GM23338 (cell line): Measurements from ENCODE around the gene DYRK4.

ENCODE experiments used
- CREB1 ChIP-seq: fragments of 250-450 bp; sonication (Bioruptor Pico); IDR thresholded peaks from 2 replicates; pipeline ENCODE4 v1.5.0; 2020; ENCODE audit warnings: low read depth, mild to moderate bottlenecking, moderate library complexity
- CTCF ChIP-seq, 2 experiments: fragments of 200-600 bp in 1 of 2; sonication (generic) in 1 of 2; conservative IDR thresholded peaks; 2 replicates each; pipeline versions ENCODE4 v1.5.1 to v1.6.1; 2016 to 2017; ENCODE audit warnings: antibody characterized with exemption in 2 of 2, low read depth in 2 of 2, mild to moderate bottlenecking in 2 of 2, moderate library complexity in 1 of 2
- EZH2 ChIP-seq: fragments of 200-600 bp; sonication (generic); IDR thresholded peaks from one replicate; pipeline ENCODE4 v1.8.0; 2017; ENCODE audit warnings: antibody characterized with exemption, mild to moderate bottlenecking, low read depth; ENCODE audit not compliant: unreplicated experiment
- EZH2phosphoT487 ChIP-seq: fragments of 200-600 bp; sonication (generic); IDR thresholded peaks from one replicate; pipeline ENCODE4 v1.8.1; 2018; ENCODE audit warnings: antibody characterized with exemption; ENCODE audit not compliant: unreplicated experiment
- JUNB ChIP-seq: IDR thresholded peaks from one replicate; pipeline ENCODE4 v1.6.1; 2016; ENCODE audit warnings: antibody characterized with exemption; ENCODE audit not compliant: unreplicated experiment
- POLR2AphosphoS5 ChIP-seq: IDR thresholded peaks from 2 replicates; pipeline ENCODE4 v1.6.1; 2016; ENCODE audit warnings: antibody characterized with exemption, low read depth
- REST ChIP-seq: IDR thresholded peaks from one replicate; pipeline ENCODE4 v1.6.1; 2018; ENCODE audit warnings: antibody characterized with exemption; ENCODE audit not compliant: unreplicated experiment

GRCh38 chr12:4604684-4605193 is 42.7 kb downstream of the DYRK4 start:
- TF ChIP-seq CTCF (conservative IDR thresholded peaks at IDR 0.05; ENCODE audit: low read depth in 2 of 2) (peak; percentile 93 to 98), EZH2 (no peak), CREB1 (CRISPR knock-in tag) (no peak), POLR2AphosphoS5 (peak; percentile 58), REST (no peak), JUNB (no peak), EZH2phosphoT487 (no peak)
